Tibial nerve (tissue), 4 donors: Measurements from ENCODE around the gene PHEX.

Experiments used
- CTCF ChIP-seq, 5 experiments: fragments of 200-600 bp in 3 of 5; fragments of 450-650 bp in 2 of 5; sonication (generic) in 3 of 5; IDR thresholded peaks; one replicate each; pipeline ENCODE4 v1.5.1; 2016 to 2019; ENCODE audit warnings: antibody characterized with exemption in 5 of 5, mild to moderate bottlenecking in 3 of 5, moderate library complexity in 2 of 5
- EP300 ChIP-seq, 2 donors: sonication (generic); formaldehyde crosslinking; IDR thresholded peaks; one replicate each; pipeline ENCODE4 v1.6.1; 2017; ENCODE audit warnings: antibody characterized with exemption in 2 of 2, mild to moderate bottlenecking in 1 of 2
- POLR2A ChIP-seq, 2 donors: fragments of 450-650 bp; IDR thresholded peaks; one replicate each; pipeline ENCODE4 v1.6.1; 2017; ENCODE audit warnings: antibody characterized with exemption in 2 of 2, mild to moderate bottlenecking in 2 of 2, moderate library complexity in 2 of 2

GRCh38 chrX:22021751-22022324, 10.3 kb upstream of the PHEX start:
- no peak for TF ChIP-seq CTCF (IDR thresholded peaks at IDR 0.05)
- no peak for TF ChIP-seq EP300 (IDR thresholded peaks at IDR 0.05)
- no peak for TF ChIP-seq POLR2A (IDR thresholded peaks at IDR 0.05)
